CD14-positive monocyte (primary cell): ENCODE results near the gene ANAPC16. TPM values are rescaled to one million over a fixed set of nuclear protein-coding genes. Genes with fewer than 3 reads are reported as not detected.
A peak's percentile ranks its signal among the peaks of the same experiment; 100 is the strongest.

Experiments
- DNase-seq, 3 donors: peaks; one replicate each; pipeline ENCODE4 v3.0.0-alpha.2; 2011 to 2022
- H2AFZ ChIP-seq: 2 replicates; pipeline ENCODE4 v1.6.0; 2012; ENCODE audit warnings: mild to moderate bottlenecking, low read depth, low read length, inconsistent platforms; ENCODE audit not compliant: insufficient read depth, poor library complexity, severe bottlenecking
- H3K27ac ChIP-seq, 2 donors: 1 replicate in 1 of 2; 2 replicates in 1 of 2; pipeline ENCODE4 v1.5.1; 2012 to 2013; ENCODE audit warnings: low read length in 2 of 2, control low read depth in 1 of 2, inconsistent platforms in 1 of 2, low read depth in 1 of 2, mild to moderate bottlenecking in 1 of 2
- H3K27me3 ChIP-seq, 2 donors: one replicate each; pipeline versions ENCODE4 v1.6.0 to v1.6.1; 2011 to 2013; ENCODE audit warnings: low read length in 2 of 2; ENCODE audit not compliant: control insufficient read depth in 2 of 2, insufficient read depth in 2 of 2
- H3K36me3 ChIP-seq, 2 donors: replicated peaks in 1 of 2; 1 replicate in 1 of 2; 2 replicates in 1 of 2; pipeline versions ENCODE4 v1.5.1 to v1.6.1; 2012 to 2013; ENCODE audit warnings: low read length in 2 of 2, control low read depth in 1 of 2, inconsistent platforms in 1 of 2, mild to moderate bottlenecking in 1 of 2; ENCODE audit not compliant: insufficient read depth in 2 of 2, control insufficient read depth in 1 of 2
- H3K4me1 ChIP-seq, 2 donors: 1 replicate in 1 of 2; 2 replicates in 1 of 2; pipeline versions ENCODE4 v1.5.1 to v1.6.1; 2012 to 2013; ENCODE audit warnings: low read length in 2 of 2, control low read depth in 1 of 2, inconsistent platforms in 1 of 2, mild to moderate bottlenecking in 1 of 2, moderate library complexity in 1 of 2; ENCODE audit not compliant: insufficient read depth in 2 of 2, control insufficient read depth in 1 of 2
- H3K4me2 ChIP-seq: replicated peaks from 2 replicates; pipeline ENCODE3; 2012; ENCODE audit warnings: low read length, moderate library complexity, mild to moderate bottlenecking; ENCODE audit not compliant: poor library complexity, severe bottlenecking; ENCODE audit errors: extremely low read depth
- H3K4me3 ChIP-seq, 3 experiments: fragments of 200-600 bp in 1 of 3; sonication (generic) in 1 of 3; replicated peaks in 1 of 3; 1 replicate in 2 of 3; 2 replicates in 1 of 3; pipeline ENCODE4 v1.5.1; 2011 to 2013; ENCODE audit warnings: low read length in 3 of 3, mild to moderate bottlenecking in 3 of 3, control low read depth in 2 of 3, low read depth in 2 of 3, inconsistent platforms in 1 of 3, moderate library complexity in 1 of 3
- H3K79me2 ChIP-seq: 2 replicates; pipeline ENCODE4 v1.6.0; 2012; ENCODE audit warnings: mild to moderate bottlenecking, control low read depth, inconsistent platforms, low read length, moderate library complexity; ENCODE audit not compliant: insufficient read depth
- H3K9ac ChIP-seq: 2 replicates; pipeline ENCODE4 v1.6.0; 2017; ENCODE audit warnings: low read length, mild to moderate bottlenecking; ENCODE audit not compliant: insufficient read depth, poor library complexity, severe bottlenecking
- H3K9me3 ChIP-seq, 2 donors: replicated peaks in 1 of 2; 1 replicate in 1 of 2; 2 replicates in 1 of 2; pipeline versions ENCODE4 v1.5.1 to v1.6.1; 2012 to 2013; ENCODE audit warnings: low read length in 2 of 2, control low read depth in 1 of 2; ENCODE audit not compliant: control insufficient read depth in 1 of 2, insufficient read depth in 1 of 2
- H4K20me1 ChIP-seq: 2 replicates; pipeline ENCODE4 v1.6.0; 2012; ENCODE audit warnings: mild to moderate bottlenecking, low read length, control low read depth, moderate library complexity; ENCODE audit not compliant: insufficient read depth
- H3K27ac Mint-ChIP-seq, 7 donors: one replicate each; pipeline ENCODE4 v1.8.0; 2020; ENCODE audit warnings: mild to moderate bottlenecking in 7 of 7, mixed read lengths in 7 of 7, moderate library complexity in 6 of 7, inconsistent platforms in 2 of 7
- H3K27me3 Mint-ChIP-seq, 3 donors: one replicate each; pipeline ENCODE4 v1.8.0; 2021 to 2022; ENCODE audit warnings: low read depth in 3 of 3, mild to moderate bottlenecking in 3 of 3, mixed read lengths in 3 of 3, moderate library complexity in 3 of 3, inconsistent platforms in 1 of 3
- H3K36me3 Mint-ChIP-seq, 2 donors: one replicate each; pipeline ENCODE4 v1.8.0; 2020; ENCODE audit warnings: mixed read lengths in 2 of 2, inconsistent platforms in 1 of 2, mild to moderate bottlenecking in 1 of 2
- H3K4me1 Mint-ChIP-seq: one replicate; pipeline ENCODE4 v1.8.0; 2020; ENCODE audit warnings: mild to moderate bottlenecking, mixed read lengths
- H3K4me3 Mint-ChIP-seq, 2 donors: one replicate each; pipeline ENCODE4 v1.8.0; 2020; ENCODE audit warnings: mild to moderate bottlenecking in 2 of 2, mixed read lengths in 2 of 2, moderate library complexity in 1 of 2
- H3K9me3 Mint-ChIP-seq, 7 donors: one replicate each; pipeline ENCODE4 v1.8.0; 2020 to 2022; ENCODE audit warnings: mixed read lengths in 7 of 7, mild to moderate bottlenecking in 6 of 7, moderate library complexity in 6 of 7, inconsistent platforms in 2 of 7
- WGBS: methylation state at CpG from one replicate; pipeline ENCODE4 v1.1.5; 2013; ENCODE audit warnings: missing lambda C conversion rate; ENCODE audit not compliant: insufficient coverage; 5-methylcytosine and 5-hydroxymethylcytosine counted together
- intact Hi-C, 2 donors: fragments of 100-400 bp; cut with micrococcal nuclease; formaldehyde crosslinking; loops; one replicate each; pipeline versions ENCODE4 v1.15.0 to v1.15.1; 2023
- polyA minus RNA-seq: library from RNA; depleted of rRNA, polyadenylated mRNA; stranded (reverse); fragments of >200 nt; gene quantifications from 2 replicates; pipeline ENCODE4 v1.2.3, GENCODE V29; 2012
- polyA plus RNA-seq, 3 donors: library from polyadenylated mRNA; depleted of rRNA in 1 of 3; unstranded in 2 of 3; stranded (reverse) in 1 of 3; fragments of 300-500 nt in 2 of 3; fragments of >200 nt in 1 of 3; fragmentation: Illumina TruSeq in 2 of 3; gene quantifications; 1 replicate in 2 of 3; 2 replicates in 1 of 3; pipeline ENCODE4 v1.2.3, GENCODE V29; 2012 to 2021
- total RNA-seq, 12 experiments: library from RNA in 1 of 12; stranded (reverse) in 1 of 12; fragments of 120-200 nt in 1 of 12; gene quantifications; one replicate each; pipeline ENCODE4 v1.2.4 and lab custom pipeline; 2013 to 2026; ENCODE audit warnings: mixed read lengths in 6 of 12, inconsistent platforms in 1 of 12
- TF ChIP-seq, protein P1 (sequence below): fragments of 200-600 bp; IDR thresholded peaks from one replicate; pipeline ENCODE4 v1.8.0; 2022; ENCODE audit warnings: antibody characterized with exemption, mild to moderate bottlenecking

Gene ANAPC16
- total RNA-seq (2013): 91.5 TPM
- polyA plus RNA-seq (100 to 1,000 TPM in 2 of 3 donors, 10 to 100 TPM in 1; 65.5 to 167 (median 148) TPM), polyA minus RNA-seq (15.1 and 28.2 TPM in 2 replicates), total RNA-seq (lab: John Stamatoyannopoulos, UW) (12.6 to 72.0 (median 56.2) reads per million in 11 experiments)

DNA sequence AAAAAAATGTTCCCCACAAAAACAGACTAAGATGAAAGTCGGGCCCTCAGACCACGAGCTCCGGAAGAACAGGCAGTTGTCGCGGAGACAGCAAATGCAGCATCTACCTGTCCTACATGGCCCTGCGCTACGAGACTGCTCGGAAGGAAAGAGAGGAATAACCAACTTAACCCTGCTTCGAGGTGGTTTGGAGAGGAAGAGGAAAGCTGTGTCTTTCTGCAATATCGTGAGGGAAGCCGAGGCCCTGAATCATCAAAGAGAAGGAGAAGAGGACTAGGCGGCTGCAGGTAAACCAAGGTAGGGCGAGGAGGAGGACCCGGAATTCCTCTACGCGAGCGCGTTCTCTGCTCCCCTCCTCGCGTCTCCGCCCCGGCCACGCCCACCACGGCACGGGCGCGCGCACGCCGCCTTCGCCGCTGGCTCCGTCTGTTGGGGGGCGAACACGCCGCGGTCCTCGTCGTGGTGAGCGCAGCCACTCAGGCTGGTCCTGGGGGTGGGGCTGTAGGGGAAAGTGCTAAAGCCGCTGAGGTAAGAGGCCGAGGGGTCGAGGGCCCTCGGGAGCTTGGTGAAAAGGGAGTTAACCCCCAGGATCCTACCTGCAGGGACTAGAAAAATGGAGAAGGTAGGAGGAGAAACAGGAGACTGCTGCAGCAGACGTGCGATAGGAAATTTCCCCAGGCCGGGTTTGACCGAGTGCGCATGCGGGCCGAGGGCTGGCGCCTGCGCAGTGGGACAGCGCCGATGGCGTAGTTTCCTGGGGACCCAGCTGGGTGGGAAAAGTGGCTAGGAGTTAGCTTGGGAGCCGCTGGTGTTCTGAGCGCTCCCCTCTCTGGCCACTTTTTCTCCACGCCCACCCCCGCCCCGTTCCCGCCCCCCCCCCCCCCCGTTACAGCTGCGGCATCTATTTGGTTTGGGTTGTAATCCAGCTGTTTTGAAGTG is at the start of gene ANAPC16, which contains the start of gene ASCC1:
ANAPC16 (plus strand) TSS at position 402 of the 939 bp plus-strand sequence. CDS start 7,903 bp downstream, outside the sequence.
ASCC1 (minus strand) TSS at position 666 of the 939 bp plus-strand sequence. CDS start 2,978 bp downstream, outside the sequence.
- peak within 1 kb of the TSS; percentile 98 for H3K4me3 Mint-ChIP-seq
- DNase-seq: peak; percentile 83 to 86 (median 84)
- peaks cover 9% of the 10 kb centered on the region for H4K20me1 ChIP-seq
- intact Hi-C loops: loop anchor here in 1 of 2 donors (5.0 kb wide), 3 partner anchors 41 to 121 kb away; partner anchors contain the start of gene DDIT4
- TF ChIP-seq, protein P1, sequence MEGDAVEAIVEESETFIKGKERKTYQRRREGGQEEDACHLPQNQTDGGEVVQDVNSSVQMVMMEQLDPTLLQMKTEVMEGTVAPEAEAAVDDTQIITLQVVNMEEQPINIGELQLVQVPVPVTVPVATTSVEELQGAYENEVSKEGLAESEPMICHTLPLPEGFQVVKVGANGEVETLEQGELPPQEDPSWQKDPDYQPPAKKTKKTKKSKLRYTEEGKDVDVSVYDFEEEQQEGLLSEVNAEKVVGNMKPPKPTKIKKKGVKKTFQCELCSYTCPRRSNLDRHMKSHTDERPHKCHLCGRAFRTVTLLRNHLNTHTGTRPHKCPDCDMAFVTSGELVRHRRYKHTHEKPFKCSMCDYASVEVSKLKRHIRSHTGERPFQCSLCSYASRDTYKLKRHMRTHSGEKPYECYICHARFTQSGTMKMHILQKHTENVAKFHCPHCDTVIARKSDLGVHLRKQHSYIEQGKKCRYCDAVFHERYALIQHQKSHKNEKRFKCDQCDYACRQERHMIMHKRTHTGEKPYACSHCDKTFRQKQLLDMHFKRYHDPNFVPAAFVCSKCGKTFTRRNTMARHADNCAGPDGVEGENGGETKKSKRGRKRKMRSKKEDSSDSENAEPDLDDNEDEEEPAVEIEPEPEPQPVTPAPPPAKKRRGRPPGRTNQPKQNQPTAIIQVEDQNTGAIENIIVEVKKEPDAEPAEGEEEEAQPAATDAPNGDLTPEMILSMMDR: no peak
- H3K27me3 ChIP-seq: no peaks in the 10 kb centered on the region
- H3K36me3 ChIP-seq: peaks cover 18% of the 10 kb centered on the region in 2 donors
- peaks cover 0 to 1% (median 0%) of the 10 kb centered on the region in 3 donors for H3K27me3 Mint-ChIP-seq
- H3K27ac ChIP-seq: peak within 1 kb of the TSS; percentile 93 to 99
- H3K4me3 ChIP-seq: peak within 1 kb of the TSS; percentile 70 to 97 (median 86)
- 0% methylated on average over 52 of the region's 64 CpGs for WGBS
- no peaks in the 10 kb centered on the region for H3K9me3 Mint-ChIP-seq
- peak within 1 kb of the TSS; percentile 97 to 100 (median 99) for H3K27ac Mint-ChIP-seq
- H3K9me3 ChIP-seq: no peaks in the 10 kb centered on the region
- H2AFZ ChIP-seq: peak within 1 kb of the TSS; percentile 97
- H3K36me3 Mint-ChIP-seq: peaks cover 16 to 28% of the 10 kb centered on the region in 2 donors
- peaks cover 64% of the 10 kb centered on the region for H3K79me2 ChIP-seq
- H3K4me2 ChIP-seq: peak within 1 kb of the TSS; percentile 88
- H3K9ac ChIP-seq: peak within 1 kb of the TSS; percentile 79
- peaks cover 27% of the 10 kb centered on the region for H3K4me1 Mint-ChIP-seq
- H3K4me1 ChIP-seq: peaks cover 33 to 41% of the 10 kb centered on the region in 2 donors

DNA sequence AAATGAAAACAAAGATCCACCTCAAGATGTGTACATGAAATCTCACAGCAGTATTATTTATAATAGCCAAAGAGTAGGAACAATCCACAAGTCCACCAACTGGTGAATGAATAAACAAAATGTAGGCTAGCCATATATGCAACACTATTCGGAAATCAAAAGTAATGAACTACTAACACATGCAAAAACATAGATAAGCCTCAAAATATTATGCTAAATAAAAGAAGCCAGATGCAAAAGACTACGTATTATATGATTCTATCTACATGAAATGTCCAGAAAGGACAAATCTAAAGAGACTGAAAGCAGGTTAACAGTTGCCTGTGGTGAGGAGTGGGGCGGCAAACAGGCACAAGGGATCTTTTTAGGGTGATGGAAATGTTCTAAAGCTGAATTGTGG is 48.7 kb upstream of the ANAPC16 start:
- H3K79me2 ChIP-seq: no peaks in the 10 kb centered on the region
- no peak overlapping the region for H3K9ac ChIP-seq
- H3K4me3 ChIP-seq: no peak overlapping the region
- WGBS: no CpG with 5 or more reads among the region's 3 CpGs
- no peak overlapping the region for H3K4me2 ChIP-seq
- no peaks in the 10 kb centered on the region for H3K36me3 ChIP-seq
- peaks cover 0 to 1% (median 0%) of the 10 kb centered on the region in 7 donors for H3K9me3 Mint-ChIP-seq
- TF ChIP-seq, protein P1: no peak
- intact Hi-C loops: no loop called here
- H3K36me3 Mint-ChIP-seq: peaks cover 13 to 15% of the 10 kb centered on the region in 2 donors
- no peaks in the 10 kb centered on the region for H3K9me3 ChIP-seq
- no peaks in the 10 kb centered on the region for H4K20me1 ChIP-seq
- no peak overlapping the region for H3K27ac Mint-ChIP-seq
- peaks cover 29% of the 10 kb centered on the region for H3K4me1 Mint-ChIP-seq
- peaks cover 22 to 33% of the 10 kb centered on the region in 2 donors for H3K4me1 ChIP-seq
- peaks cover 0 to 2% (median 0%) of the 10 kb centered on the region in 3 donors for H3K27me3 Mint-ChIP-seq
- no peak overlapping the region for H3K27ac ChIP-seq
- no peaks in the 10 kb centered on the region for H3K27me3 ChIP-seq
- DNase-seq: no peak
- H3K4me3 Mint-ChIP-seq: no peak overlapping the region
- no peak overlapping the region for H2AFZ ChIP-seq
